Mucosa of descending colon (tissue), 3 donors: ENCODE results near the gene PMIS2. TPM values are rescaled to one million over a fixed set of nuclear protein-coding genes. Genes with fewer than 3 reads are reported as not detected.
A peak's percentile ranks its signal among the peaks of the same experiment; 100 is the strongest.

ENCODE experiments used
- ATAC-seq: fragments of 200-7000 bp; cut with Tn5 transposase; one replicate; pipeline ENCODE4 v1.9.1; 2020; ENCODE audit warnings: mild to moderate bottlenecking, moderate library complexity
- DNase-seq, 3 donors: peaks; one replicate each; pipeline ENCODE4 v3.0.0-alpha.2; 2020
- H3K36me3 ChIP-seq: fragments of 200-600 bp; one replicate; pipeline ENCODE4 v1.8.0; 2021; ENCODE audit warnings: low read depth, mild to moderate bottlenecking
- H3K4me1 ChIP-seq: fragments of 200-600 bp; one replicate; pipeline ENCODE4 v1.8.0; 2021; ENCODE audit warnings: low read depth, mild to moderate bottlenecking
- H3K4me3 ChIP-seq: fragments of 200-600 bp; one replicate; pipeline ENCODE4 v1.8.0; 2021; ENCODE audit warnings: mild to moderate bottlenecking
- H3K9me3 ChIP-seq: fragments of 200-600 bp; one replicate; pipeline ENCODE4 v1.8.0; 2021; ENCODE audit warnings: mild to moderate bottlenecking
- CTCF ChIP-seq: fragments of 200-600 bp; IDR thresholded peaks from one replicate; pipeline ENCODE4 v1.8.0; 2022; ENCODE audit warnings: antibody characterized with exemption, mild to moderate bottlenecking
- intact Hi-C, 2 donors: fragments of 100-400 bp; cut with DNase I in 1 of 2; cut with micrococcal nuclease in 1 of 2; formaldehyde crosslinking; loops; one replicate each; pipeline versions ENCODE4 v1.11.0 to v1.11.1; 2022; cut with DNase I, micrococcal nuclease
- total RNA-seq, 3 donors: library from RNA; stranded (reverse); fragmentation: NEBNext Ultra II Directional in 2 of 3; extraction: Animal tissue kit (Norgen Biotek cat#: 25700) in 2 of 3; gene quantifications; one replicate each; pipeline versions ENCODE4 v1.2.1 to v1.2.4, GENCODE V29; 2021 to 2023
- donor health status: DM: no; HTN: no; CAD: no; lungs with moderate emphysema.
- donor health status: DM: no; HTN: no; CAD: no.
- donor health status: DM: no; HTN: yes; CAD: no.

PMIS2 gene
- total RNA-seq, 3 donors from 2014 or later: not detected

- peak; percentile 52 for TF ChIP-seq CTCF
- ATAC-seq (peak; percentile 47), DNase-seq (peak in 1 of 3 donors; percentile 51)
- Histone ChIP-seq H3K36me3 (no peaks in the 10 kb centered on the region), H3K9me3 (no peaks in the 10 kb centered on the region), H3K4me3 (no peak overlapping the region), H3K4me1 (peaks cover 10% of the 10 kb centered on the region)
- intact Hi-C loops: no loop called here
Observed at GRCh38 chr19:35549174-35549788, 36.7 kb upstream of the PMIS2 start.

GRCh38 chr19:35549879-35550523, 36.0 kb upstream of the PMIS2 start:
- intact Hi-C loops: no loop called here
- H3K4me3 ChIP-seq: no peak overlapping the region
- no peak for TF ChIP-seq CTCF
- H3K4me1 ChIP-seq: peaks cover 10% of the 10 kb centered on the region
- DNase-seq (no peak), ATAC-seq (no peak)
- H3K36me3 ChIP-seq: no peaks in the 10 kb centered on the region
- H3K9me3 ChIP-seq: no peaks in the 10 kb centered on the region

GRCh38 chr19:35551091-35551810, 34.7 kb upstream of the PMIS2 start:
- no peak overlapping the region for H3K4me3 ChIP-seq
- no peak for TF ChIP-seq CTCF
- ATAC-seq: no peak
- H3K36me3 ChIP-seq: no peaks in the 10 kb centered on the region
- no peaks in the 10 kb centered on the region for H3K9me3 ChIP-seq
- DNase-seq: peak in 1 of 3 donors; percentile 13
- intact Hi-C loops: no loop called here
- H3K4me1 ChIP-seq: peaks cover 8% of the 10 kb centered on the region

- TF ChIP-seq CTCF: no peak
- Histone ChIP-seq H3K4me3 (no peak overlapping the region), H3K4me1 (no peaks in the 10 kb centered on the region), H3K36me3 (no peaks in the 10 kb centered on the region), H3K9me3 (no peaks in the 10 kb centered on the region)
- ATAC-seq (no peak), DNase-seq (peak in 1 of 3 donors; percentile 15)
- intact Hi-C loops: no loop called here
Observed at GRCh38 chr19:35552534-35553384, 33.2 kb upstream of the PMIS2 start.

GRCh38 chr19:35553385-35554000, 32.5 kb upstream of the PMIS2 start:
- no peaks in the 10 kb centered on the region for H3K36me3 ChIP-seq
- ATAC-seq: no peak

More at GRCh38 chr19:35553385-35554000, 32.5 kb upstream of the PMIS2 start:
- Histone ChIP-seq H3K4me3 (no peak overlapping the region), H3K9me3 (no peaks in the 10 kb centered on the region), H3K4me1 (peaks cover 5% of the 10 kb centered on the region)
- TF ChIP-seq CTCF: no peak
- DNase-seq: peak in 1 of 3 donors; percentile 10
- intact Hi-C loops: no loop called here
